Measurements from ENCODE around the gene MCL1.

DNA sequence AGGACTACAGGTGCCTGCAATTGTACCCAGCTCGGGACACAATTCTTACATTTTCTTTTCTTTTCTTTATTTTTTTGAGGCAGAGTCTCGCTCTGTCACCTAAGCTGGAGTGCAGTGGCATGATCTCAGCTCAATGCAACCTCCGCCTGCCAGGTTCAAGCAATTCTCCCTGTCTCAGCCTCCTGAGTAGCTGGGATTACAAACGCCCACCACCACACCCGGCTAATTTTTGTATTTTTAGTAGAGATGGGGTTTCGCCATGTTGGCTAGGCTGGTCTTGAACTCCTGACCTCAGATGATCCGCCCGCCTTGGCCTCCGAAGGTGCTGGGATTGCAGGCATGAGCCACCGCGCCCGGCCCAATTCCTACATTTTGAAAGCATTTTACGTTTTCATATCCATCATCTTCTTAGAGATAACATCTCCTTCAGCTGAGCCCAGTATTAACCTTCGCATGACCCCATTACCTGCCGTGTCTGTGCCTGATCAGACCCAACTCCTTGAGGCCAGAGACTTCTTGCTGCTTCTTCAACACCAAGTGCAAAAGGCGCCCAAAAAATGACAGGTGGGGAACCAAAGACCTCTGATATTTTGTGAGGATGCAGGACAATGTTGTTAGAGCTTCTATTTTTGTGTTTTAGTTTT is 33.0 kb downstream of the MCL1 start:
- no peak for TF ChIP-seq POLR2A (IDR thresholded peaks at IDR 0.05)
- TF ChIP-seq, protein P1, sequence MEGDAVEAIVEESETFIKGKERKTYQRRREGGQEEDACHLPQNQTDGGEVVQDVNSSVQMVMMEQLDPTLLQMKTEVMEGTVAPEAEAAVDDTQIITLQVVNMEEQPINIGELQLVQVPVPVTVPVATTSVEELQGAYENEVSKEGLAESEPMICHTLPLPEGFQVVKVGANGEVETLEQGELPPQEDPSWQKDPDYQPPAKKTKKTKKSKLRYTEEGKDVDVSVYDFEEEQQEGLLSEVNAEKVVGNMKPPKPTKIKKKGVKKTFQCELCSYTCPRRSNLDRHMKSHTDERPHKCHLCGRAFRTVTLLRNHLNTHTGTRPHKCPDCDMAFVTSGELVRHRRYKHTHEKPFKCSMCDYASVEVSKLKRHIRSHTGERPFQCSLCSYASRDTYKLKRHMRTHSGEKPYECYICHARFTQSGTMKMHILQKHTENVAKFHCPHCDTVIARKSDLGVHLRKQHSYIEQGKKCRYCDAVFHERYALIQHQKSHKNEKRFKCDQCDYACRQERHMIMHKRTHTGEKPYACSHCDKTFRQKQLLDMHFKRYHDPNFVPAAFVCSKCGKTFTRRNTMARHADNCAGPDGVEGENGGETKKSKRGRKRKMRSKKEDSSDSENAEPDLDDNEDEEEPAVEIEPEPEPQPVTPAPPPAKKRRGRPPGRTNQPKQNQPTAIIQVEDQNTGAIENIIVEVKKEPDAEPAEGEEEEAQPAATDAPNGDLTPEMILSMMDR (IDR thresholded peaks at IDR 0.05): no peak
